NB4 (cell line): Measurements from ENCODE around the gene SEC24C.

Source experiments
- CTCF ChIP-seq: IDR thresholded peaks from one replicate; pipeline ENCODE4 v1.5.1; 2012; ENCODE audit warnings: low read depth, low read length
- POLR2A ChIP-seq: IDR thresholded peaks from 2 replicates; pipeline ENCODE4 v1.6.1; 2011; ENCODE audit warnings: mild to moderate bottlenecking; ENCODE audit not compliant: insufficient read length; ENCODE audit errors: extremely low read depth

- no peak for TF ChIP-seq CTCF
- no peak for TF ChIP-seq POLR2A
Observed at GRCh38 chr10:73800560-73801252, 56.5 kb downstream of the SEC24C start.
